Panc1 (cell line): ENCODE data around the gene PIK3R5. TPM values are rescaled to one million over a fixed set of nuclear protein-coding genes. Genes with fewer than 3 reads are reported as not detected.

Source experiments
- ATAC-seq: fragments of 200-7000 bp; cut with Tn5 transposase; 2 replicates; pipeline ENCODE4 v1.9.1; 2020; ENCODE audit warnings: mild to moderate bottlenecking, moderate library complexity
- BruUV-seq: library from RNA; stranded (reverse); fragments of 400-500 nt; replicated peaks from 2 replicates; lab custom pipeline; 2021; lab: Mats Ljungman, UMichigan
- CTCF ChIA-PET: fragments of 300-600 bp; sonication (Branson Sonifier 250); formaldehyde crosslinking; loops from one replicate; lab custom pipeline; 2022; ENCODE audit warnings: antibody characterized with exemption; lab: Charles Lee
- POLR2A ChIA-PET: fragments of 300-600 bp; sonication (Branson Sonifier 250); formaldehyde crosslinking; loops from one replicate; lab custom pipeline; 2022; ENCODE audit warnings: antibody characterized with exemption; lab: Charles Lee
- DNase-seq: peaks from one replicate; pipeline ENCODE4 v3.0.0-alpha.2; 2010; ENCODE audit warnings: low read depth, low spot score
- H3K27ac ChIP-seq: 2 replicates; pipeline ENCODE4 v1.5.1; 2011; ENCODE audit warnings: mild to moderate bottlenecking, low read length, inconsistent platforms
- H3K27me3 ChIP-seq: fragments of 200-500 bp; sonication (Bioruptor generic); 2 replicates; pipeline ENCODE4 v1.6.0; 2014; ENCODE audit warnings: low read length, inconsistent platforms; ENCODE audit not compliant: control insufficient read depth, insufficient read depth
- H3K36me3 ChIP-seq: fragments of 200-500 bp; sonication (Bioruptor generic); 2 replicates; pipeline ENCODE4 v1.5.1; 2014; ENCODE audit warnings: inconsistent platforms, mild to moderate bottlenecking, low read length, moderate library complexity; ENCODE audit not compliant: control insufficient read depth, insufficient read depth
- H3K4me1 ChIP-seq: 2 replicates; pipeline ENCODE4 v1.5.1; 2011; ENCODE audit warnings: inconsistent platforms, mild to moderate bottlenecking, low read length, moderate library complexity; ENCODE audit not compliant: control insufficient read depth, insufficient read depth
- H3K4me3 ChIP-seq, 2 experiments: 2 replicates each; pipeline ENCODE4 v1.5.1; 2011 to 2012; ENCODE audit warnings: low read depth in 2 of 2, low read length in 2 of 2, mild to moderate bottlenecking in 2 of 2, inconsistent platforms in 1 of 2, moderate library complexity in 1 of 2
- H3K9me3 ChIP-seq: fragments of 200-500 bp; sonication (Bioruptor generic); 2 replicates; pipeline ENCODE4 v1.5.1; 2014; ENCODE audit warnings: low read depth, mild to moderate bottlenecking, inconsistent platforms, low read length, moderate library complexity; ENCODE audit not compliant: control insufficient read depth, insufficient read depth
- CTCF ChIP-seq: fragments of 450-650 bp; IDR thresholded peaks from 2 replicates; pipeline ENCODE4 v1.5.1; 2017; ENCODE audit warnings: mild to moderate bottlenecking
- POLR2AphosphoS5 ChIP-seq: IDR thresholded peaks from 2 replicates; pipeline ENCODE4 v1.6.1; 2012; ENCODE audit warnings: mild to moderate bottlenecking, low read depth, low read length, moderate library complexity
- REST ChIP-seq, 2 experiments: IDR thresholded peaks; 2 replicates each; pipeline ENCODE4 v1.6.1; 2011 to 2012; ENCODE audit warnings: low read depth in 2 of 2, control low read depth in 1 of 2, low read length in 1 of 2, mild to moderate bottlenecking in 1 of 2, moderate library complexity in 1 of 2; ENCODE audit not compliant: insufficient read depth in 1 of 2
- SIN3A ChIP-seq: IDR thresholded peaks from 2 replicates; pipeline ENCODE4 v1.6.1; 2012; ENCODE audit warnings: low read depth, mild to moderate bottlenecking, low read length, moderate library complexity, borderline replicate concordance; ENCODE audit not compliant: insufficient read depth
- TCF7L2 ChIP-seq: IDR thresholded peaks from 2 replicates; pipeline ENCODE4 v1.6.1; 2011; ENCODE audit warnings: mild to moderate bottlenecking, low read depth, low read length, inconsistent platforms
- in situ Hi-C: cut with HindIII; loops from 2 replicates; pipeline ENCODE4 v1.10.0; 2016; ENCODE audit warnings: low sequenced_read_pairs, low pct_unique_long_range_greater_than_20kb
- intact Hi-C: fragments of 100-400 bp; cut with micrococcal nuclease; formaldehyde crosslinking; loops from one replicate; pipeline ENCODE4 v1.10.0; 2022; ENCODE audit not compliant: unreplicated experiment
- total RNA-seq: library from RNA; stranded (reverse); gene quantifications from one replicate; pipeline ENCODE4 v1.2.1, GENCODE V29; 2021; ENCODE audit not compliant: unreplicated experiment

The PIK3R5 gene
- total RNA-seq, 1 experiment from 2014 or later: 0.15 TPM

GRCh38 chr17:8844229-8845218 is 121.0 kb downstream of the PIK3R5 start:
- CTCF ChIA-PET: no interaction called here
- in situ Hi-C loops (no loop called here), intact Hi-C loops (no loop called here)
- Histone ChIP-seq H3K36me3 (no peaks in the 10 kb centered on the region), H3K9me3 (no peaks in the 10 kb centered on the region), H3K27ac (no peak overlapping the region), H3K4me1 (no peaks in the 10 kb centered on the region), H3K27me3 (no peaks in the 10 kb centered on the region), H3K4me3 (no peak overlapping the region)
- POLR2A ChIA-PET: no interaction called here
- ATAC-seq: no peak
- DNase-seq: no peak
- TF ChIP-seq TCF7L2: no peak
- no peak for TF ChIP-seq CTCF
- TF ChIP-seq SIN3A: no peak
- TF ChIP-seq REST (IDR thresholded peaks at IDR 0.05; ENCODE audit: insufficient read depth in 1 of 2, low read depth in 2 of 2, low read length in 1 of 2): no peak
- no peak for TF ChIP-seq POLR2AphosphoS5
- BruUV-seq: no TSS peak

- intact Hi-C loops (no loop called here), in situ Hi-C loops (no loop called here)
- TF ChIP-seq CTCF: no peak
- no peak for TF ChIP-seq REST (IDR thresholded peaks at IDR 0.05; ENCODE audit: insufficient read depth in 1 of 2, low read depth in 2 of 2, low read length in 1 of 2)
- no peak for TF ChIP-seq SIN3A
- no peak for TF ChIP-seq POLR2AphosphoS5
- TF ChIP-seq TCF7L2: no peak
- H3K36me3 ChIP-seq: no peaks in the 10 kb centered on the region
- H3K4me1 ChIP-seq: no peaks in the 10 kb centered on the region
- no peak overlapping the region for H3K27ac ChIP-seq
- CTCF ChIA-PET: no interaction called here
- no peak for ATAC-seq
- POLR2A ChIA-PET: interaction anchor here (0.7 kb wide), 1 partner anchor 53 kb away, joined by 3 read pairs; no protein-coding TSS in a partner anchor
- no peak overlapping the region for H3K4me3 ChIP-seq
- no peak for DNase-seq
- no peaks in the 10 kb centered on the region for H3K9me3 ChIP-seq
- BruUV-seq: no TSS peak
- no peaks in the 10 kb centered on the region for H3K27me3 ChIP-seq
Observed at GRCh38 chr17:8843344-8843743, 122.2 kb downstream of the PIK3R5 start.
